Type B pancreatic cell (in vitro differentiated cells): ENCODE measurements around the gene GYPC. TPM values are rescaled to one million over a fixed set of nuclear protein-coding genes. Genes with fewer than 3 reads are reported as not detected.

Experiments used
- DNase-seq: peaks from one replicate; pipeline ENCODE4 v3.0.0; 2021; ENCODE audit warnings: mixed read lengths; ENCODE audit not compliant: unreplicated experiment; ENCODE audit errors: extremely low spot score
- H3K27ac Mint-ChIP-seq: 2 replicates; pipeline ENCODE4 v1.8.0; 2021; ENCODE audit warnings: mild to moderate bottlenecking, mixed read lengths
- H3K27me3 Mint-ChIP-seq: 2 replicates; pipeline ENCODE4 v1.8.0; 2021; ENCODE audit warnings: mixed read lengths
- H3K36me3 Mint-ChIP-seq: 2 replicates; pipeline ENCODE4 v1.8.0; 2021; ENCODE audit warnings: mixed read lengths
- H3K4me1 Mint-ChIP-seq: one replicate; pipeline ENCODE4 v1.8.0; 2021; ENCODE audit warnings: mixed read lengths; ENCODE audit not compliant: unreplicated experiment
- H3K4me3 Mint-ChIP-seq: 2 replicates; pipeline ENCODE4 v1.8.0; 2021; ENCODE audit warnings: mild to moderate bottlenecking, mixed read lengths
- H3K9me3 Mint-ChIP-seq: 2 replicates; pipeline ENCODE4 v1.8.0; 2021; ENCODE audit warnings: mixed read lengths
- CTCF ChIP-seq: fragments of 200-600 bp; sonication (generic); conservative IDR thresholded peaks from 2 replicates; pipeline ENCODE4 v1.5.0; 2021; ENCODE audit warnings: antibody characterized with exemption, mild to moderate bottlenecking
- total RNA-seq: library from RNA; stranded (reverse); gene quantifications from 2 replicates; pipeline ENCODE4 v1.2.1, GENCODE V29; 2021; ENCODE audit warnings: low replicate concordance

The GYPC gene
- total RNA-seq, 1 donor from 2014 or later, result 45.5 TPM

GRCh38 chr2:126744640-126745039 lies 88.7 kb downstream of the GYPC start:
- no peak for DNase-seq
- peaks cover 4% of the 10 kb centered on the region for H3K9me3 Mint-ChIP-seq
- H3K4me1 Mint-ChIP-seq, result no peaks in the 10 kb centered on the region
- no peak overlapping the region for H3K4me3 Mint-ChIP-seq
- H3K36me3 Mint-ChIP-seq, result no peaks in the 10 kb centered on the region
- no peaks in the 10 kb centered on the region for H3K27me3 Mint-ChIP-seq
- no peak overlapping the region for H3K27ac Mint-ChIP-seq
- TF ChIP-seq CTCF, result no peak

Other genes with a start within 250 kb of the GYPC start
- not detected in 2 replicates for gene TEX51, start 242.7 kb downstream of the GYPC start, total RNA-seq